ENCODE measurements around the gene ASIC1. TPM values are rescaled to one million over a fixed set of nuclear protein-coding genes. Genes with fewer than 3 reads are reported as not detected.

Gene ASIC1
- total and polyA plus RNA-seq, 2 of the 13 experiments (the other 11 are each of a cell fraction or from before 2014, with no cell fraction given), result 0.44 to 1.5 TPM

- no peak overlapping the region for H3K27ac ChIP-seq (ENCODE audit: extremely low read length, insufficient read depth, low read length)
- DNase-seq (ENCODE audit: low spot score) (no peak), FAIRE-seq (no peak), ATAC-seq (no peak)
- ChIA-PET CTCF (ENCODE audit: low intra/inter-chr PET ratio, low total read pairs) (no interaction called here), POLR2A (interaction anchor here (0.9 to 1.5 kb wide), 3 partner anchors 9 to 32 kb away, joined by 3 to 5 read pairs (median 4); partner anchors contain the start of genes GPD1 and SMARCD1)
- intact Hi-C loops (cut with micrococcal nuclease; ENCODE audit: unreplicated experiment), result no loop called here
- no peak overlapping the region for H3K4me3 ChIP-seq (replicated peaks in 1 of 3; ENCODE audit: insufficient read depth in 1 of 3, low read depth in 2 of 3, low read length in 3 of 3)
- BruUV-seq (replicated peaks), result no TSS peak
- H2AFZ ChIP-seq (ENCODE audit: low read length), result no peak overlapping the region
- peaks cover 20% of the 10 kb centered on the region for H3K79me2 ChIP-seq (ENCODE audit: insufficient read depth, low read length)
- WGBS (ENCODE audit: low lambda C conversion rate), result 91% methylated on average over 5 of the region's 6 CpGs
- H3K9me3 ChIP-seq (ENCODE audit: low read length), result no peaks in the 10 kb centered on the region
- no peaks in the 10 kb centered on the region; a peak in 1 of 5 replicates for H3K27me3 ChIP-seq (ENCODE audit: control insufficient read depth in 1 of 2, insufficient read depth in 2 of 2, low read length in 2 of 2)
- H3K36me3 ChIP-seq (replicated peaks in 1 of 2; ENCODE audit: control insufficient read depth in 1 of 2, insufficient read depth in 2 of 2, low read length in 2 of 2), result peaks cover 3 to 25% of the 10 kb centered on the region in 2 experiments; a peak in 4 of 5 replicates
- H4K20me1 ChIP-seq (ENCODE audit: insufficient read depth, low read length), result no peaks in the 10 kb centered on the region
- H3K9ac ChIP-seq (ENCODE audit: insufficient read depth, low read depth, low read length), result no peak overlapping the region
- H3K4me2 ChIP-seq (ENCODE audit: low read depth, low read length), result no peak overlapping the region
- in situ Hi-C loops (cut with HindIII; ENCODE audit: extremely low pct_ligation_motif_present, low pct_unique_long_range_greater_than_20kb), result no loop called here
- TF ChIP-seq KMT2B (CRISPR knock-in tag; IDR thresholded peaks at IDR 0.05) (no peak), RNF2 (conservative IDR thresholded peaks at IDR 0.05; ENCODE audit: low read depth) (no peak), ZNF510 (CRISPR knock-in tag; IDR thresholded peaks at IDR 0.05; ENCODE audit: low read depth) (no peak), ZNF841 (CRISPR knock-in tag; IDR thresholded peaks at IDR 0.05; ENCODE audit: borderline replicate concordance) (no peak), ZNF777 (CRISPR knock-in tag; IDR thresholded peaks at IDR 0.05) (no peak), BORCS8-MEF2B (CRISPR knock-in tag; IDR thresholded peaks at IDR 0.05) (no peak), E2F2 (CRISPR knock-in tag; IDR thresholded peaks at IDR 0.05; ENCODE audit: borderline replicate concordance) (no peak), ZBED4 (CRISPR knock-in tag; IDR thresholded peaks at IDR 0.05; ENCODE audit: borderline replicate concordance) (no peak), MAFF (IDR thresholded peaks at IDR 0.05; ENCODE audit: low read depth, low read length) (no peak), ZNF441 (CRISPR knock-in tag; IDR thresholded peaks at IDR 0.05; ENCODE audit: borderline replicate concordance) (no peak)
- H3K4me1 ChIP-seq (ENCODE audit: insufficient read depth, low read length), result 0 out of 2 replicates have a peak, but pooled peaks cover 12% of the 10 kb centered on the region
Observed at GRCh38 chr12:50117057-50117622, 59.7 kb downstream of the ASIC1 start.

Data from HepG2 (cell line).